SK-N-MC (cell line): ENCODE measurements around the gene FBXO44.

Source experiments
- EZH2 ChIP-seq: fragments of 200-600 bp; sonication (generic); IDR thresholded peaks from one replicate; pipeline ENCODE4 v1.6.1; 2017; ENCODE audit warnings: antibody characterized with exemption
- POLR2AphosphoS5 ChIP-seq: IDR thresholded peaks from 2 replicates; pipeline ENCODE4 v1.6.1; 2012; ENCODE audit warnings: mild to moderate bottlenecking, low read depth, low read length, borderline replicate concordance

DNA sequence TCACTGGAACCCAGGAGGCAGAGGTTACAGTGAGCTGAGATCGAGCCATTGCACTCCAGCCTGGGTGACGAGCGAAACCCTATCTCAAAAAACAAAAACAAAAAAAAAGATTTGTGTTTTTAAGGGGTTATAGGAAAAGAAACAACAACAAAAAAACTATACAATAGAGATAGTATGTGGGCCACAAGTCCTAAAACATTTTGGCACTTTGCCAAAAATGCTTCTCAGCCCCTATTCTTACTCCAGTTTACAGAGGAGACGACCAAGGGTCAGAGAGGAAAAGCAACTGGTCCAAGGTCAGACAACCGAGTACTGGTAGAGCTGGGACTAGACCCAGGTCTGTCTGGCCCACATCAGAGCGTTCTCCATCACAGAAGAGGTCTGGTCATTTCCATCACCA is 3.0 kb downstream of the FBXO44 start:
- no peak for TF ChIP-seq POLR2AphosphoS5
- no peak for TF ChIP-seq EZH2
